HG03045 (cell line): Measurements from ENCODE around the gene NUDT4.

Experiments
- ATAC-seq: cut with Tn5 transposase; IDR thresholded peaks from one replicate; pipeline ENCODE4 v1.9.1; 2021; ENCODE audit warnings: mild to moderate bottlenecking, moderate library complexity; ENCODE audit not compliant: unreplicated experiment

Gene NUDT4

GRCh38 chr12:93451423-93452158 lies 73.9 kb downstream of the NUDT4 start:
- no peak for ATAC-seq

DNA sequence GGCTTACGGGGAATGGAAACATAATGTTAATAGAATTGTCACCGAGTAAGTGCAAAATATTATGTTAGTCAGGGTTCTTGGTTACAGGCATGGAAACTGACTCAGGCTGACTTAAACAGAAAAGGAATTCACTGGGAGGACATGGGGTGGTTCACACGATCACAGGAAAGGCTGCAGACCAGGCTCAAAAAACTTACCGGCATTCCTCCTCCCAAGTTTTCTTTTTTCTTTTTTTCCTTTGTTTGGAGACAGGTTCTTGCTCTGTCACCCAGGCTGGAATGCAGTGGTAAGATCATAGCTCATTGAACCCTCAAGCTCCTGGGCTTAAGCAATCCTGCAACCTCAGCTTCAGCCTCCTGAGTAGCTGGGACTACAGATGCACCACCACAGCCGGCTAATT lies 75.9 kb downstream of the NUDT4 start:
- ATAC-seq: no peak

GRCh38 chr12:93456077-93456476 lies 78.4 kb downstream of the NUDT4 start:
- no peak for ATAC-seq
